Measurements from ENCODE around the gene GALNT14. TPM values are rescaled to one million over a fixed set of nuclear protein-coding genes. Genes with fewer than 3 reads are reported as not detected.

The GALNT14 gene
- total RNA-seq, 1 experiment from 2014 or later: 2.7 TPM

DNA sequence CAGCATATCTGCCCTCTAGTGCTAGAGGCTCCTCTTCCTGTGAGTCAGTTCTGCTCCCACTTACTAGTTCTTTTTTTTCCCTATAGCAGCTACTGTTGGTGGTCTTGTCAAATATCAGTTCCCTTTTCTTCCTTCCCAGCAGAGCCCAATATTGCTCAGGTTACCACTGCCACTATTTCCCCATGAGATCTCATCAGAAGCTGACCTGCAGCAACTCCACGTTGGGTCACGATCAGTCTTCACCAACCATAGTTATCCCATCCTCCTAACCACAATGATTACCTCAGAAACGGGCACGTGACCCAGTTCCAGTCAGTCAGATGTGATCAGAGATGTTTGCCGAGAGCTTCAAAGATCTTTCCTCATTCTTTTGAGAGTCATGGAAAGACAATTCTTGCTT lies 271.3 kb downstream of the GALNT14 start:
- Histone ChIP-seq H3K27ac (ENCODE audit: insufficient read length, low read depth, low read length) (no peak overlapping the region), H2BK15ac (ENCODE audit: low read depth, low read length) (no peak overlapping the region), H4K8ac (replicated peaks; ENCODE audit: insufficient read length, low read depth, low read length) (no peak overlapping the region), H2AFZ (ENCODE audit: low read length) (no peak overlapping the region), H2BK5ac (ENCODE audit: insufficient read length, low read length) (no peak overlapping the region), H3T11ph (ENCODE audit: low read length) (no peak overlapping the region), H3K4me2 (ENCODE audit: insufficient read depth, insufficient read length, low read length) (no peak overlapping the region), H4K20me1 (ENCODE audit: control insufficient read depth, insufficient read depth, insufficient read length) (no peaks in the 10 kb centered on the region), H3K9me3 (ENCODE audit: control insufficient read depth, low read depth, low read length) (no peaks in the 10 kb centered on the region), H4K91ac (ENCODE audit: insufficient read length, low read depth, low read length) (no peak overlapping the region), H3K79me1 (ENCODE audit: insufficient read depth, low read depth, low read length, poor library complexity, severe bottlenecking) (no peaks in the 10 kb centered on the region), H3K4ac (ENCODE audit: low read depth, low read length) (no peak overlapping the region), H3K18ac (ENCODE audit: insufficient read length, low read depth, low read length) (no peak overlapping the region), H3K4me1 (ENCODE audit: insufficient read depth, low read length) (no peaks in the 10 kb centered on the region), H3K14ac (ENCODE audit: insufficient read depth, low read length) (no peak overlapping the region), H3K27me3 (ENCODE audit: insufficient read depth, low read length) (no peaks in the 10 kb centered on the region), H3K23ac (ENCODE audit: insufficient read length, low read depth, low read length) (no peak overlapping the region), H3K56ac (ENCODE audit: insufficient read length, low read depth, low read length) (no peak overlapping the region), H3K9ac (ENCODE audit: extremely low read depth, insufficient read length, low read length) (no peak overlapping the region), H2BK120ac (ENCODE audit: low read depth, low read length, poor library complexity, severe bottlenecking) (no peak overlapping the region), H2AK5ac (ENCODE audit: insufficient read length, low read length) (no peak overlapping the region), H4K5ac (ENCODE audit: insufficient read length, low read depth, low read length) (no peak overlapping the region), H2BK20ac (ENCODE audit: low read depth, low read length, poor library complexity, severe bottlenecking) (no peak overlapping the region), H3K79me2 (ENCODE audit: insufficient read depth, low read length) (no peaks in the 10 kb centered on the region), H3K23me2 (ENCODE audit: insufficient read length, low read depth, low read length, poor library complexity, severe bottlenecking) (no peaks in the 10 kb centered on the region), H2BK12ac (ENCODE audit: insufficient read length, low read depth, low read length) (no peak overlapping the region)
- peaks cover 12 to 15% of the 10 kb centered on the region in 2 experiments for H3K4me1 Mint-ChIP-seq
- H3K27ac Mint-ChIP-seq: no peak overlapping the region
- no CpG with 5 or more reads among the region's 5 CpGs for WGBS (ENCODE audit: extremely low coverage, insufficient read length, low lambda C conversion rate)
- DNase-seq: no peak
- no peak overlapping the region for H3K4me3 Mint-ChIP-seq
- TF ChIP-seq CTCF (conservative IDR thresholded peaks at IDR 0.05): 0 out of 3 replicates have a peak, but pooled peaks have one; percentile 10
- H3K36me3 Mint-ChIP-seq (ENCODE audit: insufficient read depth in 1 of 3, low read depth in 3 of 3): no peaks in the 10 kb centered on the region
- H3K9me3 Mint-ChIP-seq: no peaks in the 10 kb centered on the region
- no peaks in the 10 kb centered on the region; the same call in 1 of the 2 replicates for H3K27me3 Mint-ChIP-seq (ENCODE audit: low read depth)

Data from H9 (cell line).